T-helper 9 cell (primary cell): ENCODE measurements around the gene COL20A1.

Experiments used
- DNase-seq: peaks from one replicate; pipeline ENCODE4 v3.0.0-alpha.2; 2020

Gene COL20A1

GRCh38 chr20:63351811-63352591 is 59.0 kb downstream of the COL20A1 start:
- no peak for DNase-seq

DNA sequence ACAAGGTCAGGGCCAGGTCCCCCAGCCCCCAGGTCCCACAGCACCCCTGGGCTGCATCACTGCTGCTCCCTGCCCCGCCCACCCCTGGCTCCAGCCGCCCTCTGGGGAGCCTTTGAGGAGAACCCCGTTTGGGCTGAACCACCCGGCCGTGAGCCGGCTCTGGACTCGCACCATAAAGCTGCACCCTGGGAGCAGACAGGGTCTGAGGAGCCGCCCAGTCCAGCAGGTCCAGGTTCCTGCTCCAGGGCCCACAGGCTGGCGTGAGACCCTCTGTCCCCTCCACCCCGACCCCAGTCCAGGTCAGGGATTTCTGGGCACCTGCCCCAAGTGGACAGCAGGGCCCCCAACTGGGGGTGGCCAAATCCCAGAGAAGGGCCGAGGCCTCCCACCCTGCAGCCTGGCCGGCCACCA is 59.8 kb downstream of the COL20A1 start:
- DNase-seq, result no peak

GRCh38 chr20:63354636-63355350 is 61.8 kb downstream of the COL20A1 start:
- no peak for DNase-seq

GRCh38 chr20:63355781-63356295 is 62.9 kb downstream of the COL20A1 start:
- DNase-seq, result no peak

DNA sequence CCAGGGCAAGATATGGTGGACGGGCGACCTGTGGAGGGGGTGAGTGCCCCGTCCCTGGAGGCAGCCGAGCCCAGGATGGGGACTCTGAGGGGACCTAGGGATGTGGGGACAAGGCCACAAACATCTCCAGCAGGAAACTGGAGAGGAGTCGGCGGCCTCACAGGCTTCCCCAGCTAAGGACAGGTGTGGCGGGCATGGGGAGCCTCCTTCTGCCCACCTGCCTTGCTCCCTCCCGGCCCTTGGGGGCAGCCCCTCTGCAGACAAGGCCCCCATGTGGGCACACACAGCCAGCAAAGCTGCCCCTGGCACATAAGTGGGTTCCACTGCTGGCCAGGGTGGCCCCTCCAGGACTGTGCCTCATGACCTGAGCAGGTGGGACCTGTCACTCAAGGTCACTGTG is 63.5 kb downstream of the COL20A1 start:
- DNase-seq, result no peak

DNA sequence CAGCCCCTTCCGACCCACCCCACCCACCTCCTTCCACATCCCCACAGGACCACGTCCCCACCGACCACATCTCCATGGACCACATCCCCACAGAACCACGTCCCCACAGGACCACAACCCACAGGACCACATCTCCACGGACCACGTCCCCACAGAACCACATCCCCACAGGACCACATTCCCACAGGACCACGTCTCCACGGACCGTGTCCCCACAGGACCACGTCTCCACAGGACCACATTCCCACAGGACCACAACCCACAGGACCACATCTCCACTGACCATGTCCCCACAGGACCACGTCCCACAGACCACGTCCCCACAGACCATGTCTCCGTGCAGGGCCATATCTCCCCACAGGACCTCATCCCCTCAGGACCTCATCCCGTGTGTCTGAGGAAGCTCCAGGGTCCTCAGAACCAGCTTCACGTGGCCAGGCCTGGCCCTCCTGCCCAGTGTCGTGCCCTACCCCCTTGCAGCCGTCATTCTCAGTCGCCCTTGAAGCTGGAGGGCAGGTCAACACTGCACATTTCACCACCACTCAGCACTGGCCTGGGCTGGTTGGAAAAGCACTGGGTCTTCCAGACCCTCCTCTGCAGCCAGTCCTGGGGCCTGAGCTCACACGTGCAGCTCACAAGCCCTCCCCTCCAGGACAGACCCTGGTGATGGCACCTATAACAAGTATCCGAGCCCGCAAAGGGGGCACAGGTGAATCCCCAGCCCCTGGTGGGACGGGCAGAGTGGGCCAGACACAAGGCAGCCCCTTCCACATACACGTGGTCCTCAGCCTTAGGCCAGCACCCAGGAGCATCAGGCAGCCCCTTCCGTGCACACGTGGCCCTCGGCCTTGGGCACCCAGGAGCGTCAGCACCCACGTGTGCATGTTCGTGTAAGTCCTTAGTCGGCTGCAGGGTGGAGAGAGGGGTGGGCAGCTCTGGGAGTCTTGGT is 64.2 kb downstream of the COL20A1 start:
- DNase-seq, result no peak

DNA sequence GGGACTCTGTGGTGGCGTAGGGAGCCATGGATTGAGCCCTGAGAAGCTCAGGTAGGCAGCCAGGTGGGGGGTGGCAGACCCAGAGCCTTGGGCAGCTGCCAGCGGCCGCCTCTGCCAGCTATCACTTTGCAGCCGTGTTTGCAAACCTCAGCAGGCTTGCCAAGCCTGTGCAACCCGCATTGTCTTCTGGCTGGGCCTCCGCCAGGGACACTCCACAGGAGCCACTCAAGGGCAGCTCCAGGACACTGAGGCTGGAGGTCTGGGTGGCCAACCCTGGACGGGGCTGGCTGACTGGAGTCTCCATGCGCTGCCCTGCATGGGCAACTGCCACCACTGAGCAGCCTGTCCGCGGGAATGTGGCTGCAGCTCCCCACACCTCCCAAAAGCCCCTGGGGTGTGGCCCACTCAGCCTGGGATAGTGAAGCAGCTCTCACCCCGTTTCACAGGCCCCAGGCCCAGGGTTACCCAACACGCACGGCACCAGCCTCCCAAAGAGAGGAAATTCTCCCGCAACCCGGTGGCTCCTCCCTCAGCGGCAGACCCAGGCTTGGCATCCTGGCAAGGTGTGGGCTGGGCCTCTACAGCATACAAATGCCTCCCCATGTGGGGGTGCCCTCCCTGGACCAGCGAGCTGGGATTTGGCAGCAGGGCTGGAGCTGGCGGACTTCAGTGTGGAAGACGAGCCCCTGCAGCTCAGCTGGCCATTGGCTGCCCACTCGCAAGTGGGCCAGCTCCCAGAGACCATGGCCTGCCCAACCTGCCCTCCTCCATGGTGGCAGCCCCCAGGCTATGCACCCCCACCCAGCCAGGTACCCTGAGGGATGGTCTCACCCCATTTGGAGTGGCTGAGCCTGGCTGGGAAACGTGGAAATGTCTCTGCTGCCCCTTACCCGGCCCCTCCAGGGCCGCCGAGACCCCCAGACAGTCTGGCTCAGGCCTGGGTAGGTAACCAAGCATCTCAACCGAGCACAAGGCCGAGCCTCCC is 65.2 kb downstream of the COL20A1 start:
- DNase-seq, result no peak

- DNase-seq, result no peak
These were observed 66.4 kb downstream of the COL20A1 start for GRCh38 chr20:63359164-63359934.

DNA sequence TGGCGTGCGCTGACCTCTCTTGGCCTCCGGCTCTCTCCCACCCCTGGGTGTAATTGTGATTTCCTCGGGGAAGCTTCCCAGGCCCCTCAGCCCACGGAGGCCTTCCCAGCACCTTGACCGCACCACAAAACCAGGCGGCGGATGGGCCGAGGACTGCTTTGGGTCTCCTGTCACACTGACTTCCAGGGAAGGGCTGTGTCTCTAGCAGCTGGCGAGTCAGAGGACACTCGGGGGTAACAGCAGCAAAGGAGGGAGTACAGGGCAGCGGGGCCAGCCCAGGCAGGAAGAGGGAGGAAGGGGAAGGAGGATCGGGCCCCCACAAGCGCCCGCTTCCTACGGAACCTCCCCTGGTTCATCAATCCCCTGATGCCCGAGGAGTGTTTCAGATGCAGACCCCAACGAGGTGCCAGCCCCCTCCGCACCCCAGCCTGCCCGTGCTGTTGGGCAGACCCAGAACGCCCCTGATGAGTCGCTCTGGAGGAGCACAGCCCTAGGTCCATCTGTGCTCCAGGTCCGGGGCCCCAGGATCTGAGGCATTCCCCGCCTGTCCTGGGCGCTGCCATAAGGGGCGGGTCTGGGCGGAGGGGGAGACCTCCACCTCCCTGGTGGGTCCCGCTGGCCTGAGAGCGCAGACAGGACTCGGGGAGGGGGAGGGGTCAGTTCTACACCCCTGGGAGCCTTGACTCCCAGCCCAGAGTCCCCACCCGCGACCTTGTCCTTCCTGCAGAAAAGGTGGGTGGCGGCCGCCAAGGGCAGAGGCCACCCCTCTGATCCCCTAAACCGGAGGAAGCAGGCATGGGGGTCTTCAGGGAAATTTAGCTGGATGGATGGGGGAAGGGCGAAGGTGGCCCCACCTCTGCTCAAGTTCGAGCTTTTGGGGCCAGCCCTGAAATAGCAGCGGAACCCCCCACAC is 67.2 kb downstream of the COL20A1 start:
- DNase-seq, result no peak

GRCh38 chr20:63360850-63361518 is 68.0 kb downstream of the COL20A1 start, which contains the start of gene CHRNA4:
Gene CHRNA4 (minus strand): TSS chr20:63361349. CDS start chr20:63361165, 184 bp downstream.
- no peak for DNase-seq

- DNase-seq, result no peak
These were observed 68.8 kb downstream of the COL20A1 start for GRCh38 chr20:63361519-63362435.

DNA sequence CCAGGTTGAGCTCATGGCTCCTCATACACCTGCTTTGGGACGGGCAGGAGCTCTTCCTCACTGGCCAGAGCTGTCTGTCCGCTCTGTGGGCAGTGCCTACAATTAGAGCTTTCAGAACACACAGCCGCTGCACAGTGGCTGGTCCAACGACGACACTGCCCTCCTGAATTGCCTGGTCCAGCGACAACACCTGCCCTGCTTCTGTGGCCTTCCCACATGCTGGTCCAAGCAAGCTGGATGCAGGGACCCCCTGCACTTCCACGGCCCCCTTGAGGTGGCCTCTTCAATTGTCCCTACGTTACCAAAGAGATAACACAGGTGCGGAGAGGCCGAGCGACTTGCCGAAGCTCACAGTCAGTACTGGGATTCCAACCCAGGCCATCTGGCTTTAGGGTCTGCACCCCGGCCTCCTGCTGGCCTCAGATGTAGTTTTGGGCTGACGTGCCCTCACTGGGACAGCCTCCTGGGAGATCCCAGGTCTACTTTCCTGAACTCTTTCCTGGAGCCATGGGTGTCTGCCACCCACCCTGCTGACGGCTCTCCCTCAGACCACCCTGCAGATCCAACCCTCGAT is 69.5 kb downstream of the COL20A1 start:
- no peak for DNase-seq

DNA sequence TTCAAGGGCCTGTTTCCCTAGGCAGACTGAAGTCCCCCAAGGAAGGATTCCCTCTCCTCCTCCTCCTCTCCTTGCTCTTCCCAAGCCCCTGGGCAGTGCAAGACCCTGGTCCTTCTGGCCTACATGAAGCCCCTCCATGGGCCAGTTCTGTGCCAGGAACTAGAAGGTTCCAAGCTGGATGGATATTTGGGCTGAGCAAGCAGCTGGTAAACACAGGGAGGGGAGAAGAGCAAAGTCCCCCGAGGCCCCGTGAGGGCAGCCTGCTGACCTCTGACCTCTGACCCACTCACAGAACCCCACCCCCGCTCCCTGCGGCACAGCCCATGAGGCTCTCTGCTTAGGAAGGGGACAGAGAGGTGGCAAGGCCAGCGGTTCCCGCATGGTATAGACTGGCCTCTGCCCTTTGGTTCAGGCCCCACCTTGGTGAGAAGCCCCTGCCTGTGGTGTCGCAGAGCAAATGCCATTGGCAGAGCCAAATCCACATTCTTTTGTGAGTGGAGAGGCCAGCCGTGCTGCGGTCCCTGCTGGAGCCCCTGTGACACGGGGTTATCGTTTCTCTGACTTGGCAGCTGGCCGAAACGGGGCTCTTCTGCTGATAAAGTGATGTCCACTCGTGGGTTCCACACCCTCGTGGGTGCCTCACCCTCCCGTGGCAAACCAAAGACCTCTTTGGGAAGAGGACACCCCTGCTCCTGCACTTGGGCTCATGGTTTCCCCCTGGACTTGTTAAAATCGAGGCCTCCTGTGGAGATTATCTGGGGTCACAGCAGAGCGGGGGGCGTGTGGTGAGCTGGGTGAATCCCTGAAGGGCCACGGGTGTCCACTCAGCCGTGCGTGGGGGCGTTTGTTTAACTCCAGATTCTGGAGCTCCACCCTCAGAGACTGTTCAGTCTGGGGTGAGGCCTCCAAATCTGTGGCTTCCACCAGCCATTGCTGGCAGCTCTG is 70.3 kb downstream of the COL20A1 start:
- DNase-seq, result no peak

DNA sequence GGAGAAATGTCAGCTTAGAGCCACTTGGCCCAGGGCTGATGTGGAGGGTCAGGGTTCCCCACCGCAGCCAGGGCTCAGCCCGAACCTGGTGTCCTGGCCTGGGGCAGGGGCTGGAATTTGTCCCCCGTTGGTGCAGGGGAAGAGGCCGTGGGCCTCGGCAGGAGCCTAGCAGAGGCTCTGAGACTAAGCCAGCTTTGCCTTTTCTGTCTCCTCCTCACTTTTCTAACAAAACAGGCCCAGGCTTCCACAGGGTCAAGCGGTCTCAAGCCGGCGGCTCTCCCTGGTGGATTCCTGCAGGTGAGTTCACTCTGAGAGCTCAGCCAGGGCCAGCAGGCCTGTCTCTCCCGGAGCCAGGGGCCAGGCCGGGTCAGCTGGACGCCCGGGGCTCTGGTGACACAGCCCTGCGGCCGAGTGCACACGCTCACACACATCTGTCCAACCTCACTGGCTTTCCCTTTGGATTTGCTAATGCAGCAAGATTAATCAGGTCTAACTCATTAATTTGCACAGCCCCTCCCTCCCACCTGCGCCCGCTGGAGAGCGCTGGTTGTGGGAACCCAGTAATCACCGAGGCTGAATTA is 71.1 kb downstream of the COL20A1 start:
- DNase-seq, result no peak

- no peak for DNase-seq
These were observed 72.0 kb downstream of the COL20A1 start for GRCh38 chr20:63364801-63365585.
